Upper lobe of right lung (tissue), 1 donor: ENCODE results near the gene AXL. TPM values are rescaled to one million over a fixed set of nuclear protein-coding genes. Genes with fewer than 3 reads are reported as not detected.

ENCODE experiments used
- ATAC-seq: fragments of 200-7000 bp; cut with Tn5 transposase; one replicate; pipeline ENCODE4 v1.9.1; 2020; ENCODE audit warnings: mild to moderate bottlenecking, moderate library complexity
- DNase-seq: peaks from one replicate; pipeline ENCODE4 v3.0.0-alpha.2; 2020
- H3K27ac ChIP-seq: fragments of 200-600 bp; one replicate; pipeline ENCODE4 v1.8.0; 2022
- H3K27me3 ChIP-seq: fragments of 200-600 bp; one replicate; pipeline ENCODE4 v1.8.0; 2022; ENCODE audit warnings: mild to moderate bottlenecking
- H3K36me3 ChIP-seq: fragments of 200-600 bp; one replicate; pipeline ENCODE4 v1.8.0; 2022
- H3K4me1 ChIP-seq: fragments of 200-600 bp; one replicate; pipeline ENCODE4 v1.8.0; 2022
- H3K4me3 ChIP-seq: fragments of 200-600 bp; one replicate; pipeline ENCODE4 v1.8.0; 2022; ENCODE audit warnings: mild to moderate bottlenecking
- H3K9me3 ChIP-seq: fragments of 200-600 bp; one replicate; pipeline ENCODE4 v1.8.0; 2022
- intact Hi-C: fragments of 100-400 bp; cut with DNase I; formaldehyde crosslinking; loops from one replicate; pipeline ENCODE4 v1.11.0; 2022
- total RNA-seq: library from RNA; stranded (reverse); fragmentation: NEBNext Ultra II Directional; extraction: Animal tissue kit (Norgen Biotek cat#: 25700); gene quantifications from one replicate; pipeline ENCODE4 v1.2.1, GENCODE V29; 2021
- TF ChIP-seq, protein P1 (sequence below): fragments of 200-600 bp; IDR thresholded peaks from one replicate; pipeline ENCODE4 v1.8.0; 2022; ENCODE audit warnings: antibody characterized with exemption
- donor health status: DM: no; HTN: yes; CAD: no; lungs with severe emphysema.

Gene AXL
- total RNA-seq, 1 donor from 2014 or later: 59.1 TPM

DNA sequence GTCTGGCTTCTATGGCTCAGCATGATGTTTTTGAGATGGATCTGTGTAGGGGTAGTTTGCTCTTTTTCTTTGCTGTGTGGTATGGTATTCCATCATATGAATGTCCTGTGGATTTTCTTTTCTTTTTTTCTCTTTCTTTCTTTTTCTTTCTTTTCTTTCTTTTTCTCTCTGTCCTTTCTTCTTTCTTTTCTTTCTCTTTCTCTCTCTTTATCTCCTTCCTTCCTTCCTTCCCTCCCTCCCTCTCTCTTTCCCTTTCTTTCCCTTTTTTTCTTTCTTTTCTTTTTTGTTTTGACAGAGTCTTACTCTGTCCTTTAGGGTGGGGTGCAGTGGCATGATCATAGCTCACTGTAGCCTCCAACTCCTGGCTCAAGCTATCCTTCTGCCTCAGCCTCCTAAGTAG, 36.1 kb downstream of the AXL start:
- Histone ChIP-seq H3K27me3 (no peaks in the 10 kb centered on the region), H3K9me3 (no peaks in the 10 kb centered on the region), H3K36me3 (peaks cover 54% of the 10 kb centered on the region), H3K4me1 (no peaks in the 10 kb centered on the region), H3K27ac (no peak overlapping the region), H3K4me3 (no peak overlapping the region)
- intact Hi-C loops: loop anchor here (10.0 kb wide), 1 partner anchor 50 kb away; no protein-coding TSS in a partner anchor
- DNase-seq (no peak), ATAC-seq (no peak)
- TF ChIP-seq, protein P1, sequence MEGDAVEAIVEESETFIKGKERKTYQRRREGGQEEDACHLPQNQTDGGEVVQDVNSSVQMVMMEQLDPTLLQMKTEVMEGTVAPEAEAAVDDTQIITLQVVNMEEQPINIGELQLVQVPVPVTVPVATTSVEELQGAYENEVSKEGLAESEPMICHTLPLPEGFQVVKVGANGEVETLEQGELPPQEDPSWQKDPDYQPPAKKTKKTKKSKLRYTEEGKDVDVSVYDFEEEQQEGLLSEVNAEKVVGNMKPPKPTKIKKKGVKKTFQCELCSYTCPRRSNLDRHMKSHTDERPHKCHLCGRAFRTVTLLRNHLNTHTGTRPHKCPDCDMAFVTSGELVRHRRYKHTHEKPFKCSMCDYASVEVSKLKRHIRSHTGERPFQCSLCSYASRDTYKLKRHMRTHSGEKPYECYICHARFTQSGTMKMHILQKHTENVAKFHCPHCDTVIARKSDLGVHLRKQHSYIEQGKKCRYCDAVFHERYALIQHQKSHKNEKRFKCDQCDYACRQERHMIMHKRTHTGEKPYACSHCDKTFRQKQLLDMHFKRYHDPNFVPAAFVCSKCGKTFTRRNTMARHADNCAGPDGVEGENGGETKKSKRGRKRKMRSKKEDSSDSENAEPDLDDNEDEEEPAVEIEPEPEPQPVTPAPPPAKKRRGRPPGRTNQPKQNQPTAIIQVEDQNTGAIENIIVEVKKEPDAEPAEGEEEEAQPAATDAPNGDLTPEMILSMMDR: no peak

DNA sequence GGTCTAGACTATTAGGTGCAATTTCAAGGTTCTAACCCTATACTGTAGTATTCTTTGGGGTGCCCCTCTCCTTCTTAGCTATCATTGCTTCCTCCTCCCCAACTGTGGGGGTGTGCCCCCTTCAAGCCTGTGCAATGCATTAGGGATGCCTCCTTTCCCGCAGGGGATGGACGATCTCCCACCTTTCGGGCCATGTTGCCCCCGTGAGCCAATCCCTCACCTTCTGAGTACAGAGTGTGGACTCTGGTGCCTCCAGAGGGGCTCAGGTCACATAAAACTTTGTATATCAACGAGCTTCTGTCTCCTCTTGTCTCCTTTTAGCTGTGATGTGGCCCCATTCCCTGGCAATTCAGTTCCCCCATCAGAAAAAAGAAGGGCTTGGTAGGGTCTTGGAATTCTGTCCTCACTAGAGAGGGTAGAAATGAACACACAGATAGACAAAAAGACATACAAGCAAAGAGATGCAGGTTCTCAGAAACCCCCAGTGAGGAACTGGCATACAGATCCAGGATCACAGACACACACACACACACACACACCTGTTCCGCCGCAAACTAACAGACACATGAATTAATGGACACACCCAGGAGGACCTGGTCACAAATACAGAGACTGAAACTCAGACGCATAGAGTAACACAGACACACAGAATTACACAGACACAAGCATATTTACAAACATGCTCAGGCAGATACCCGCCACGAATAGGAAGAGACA, 42.6 kb downstream of the AXL start:
- intact Hi-C loops: no loop called here
- Histone ChIP-seq H3K27me3 (no peaks in the 10 kb centered on the region), H3K36me3 (peaks cover 17% of the 10 kb centered on the region), H3K4me1 (peaks cover 9% of the 10 kb centered on the region), H3K9me3 (no peaks in the 10 kb centered on the region), H3K27ac (peak overlapping the region; percentile 97), H3K4me3 (peak overlapping the region; percentile 80)
- TF ChIP-seq, protein P1: no peak
- no peak for DNase-seq
- no peak for ATAC-seq

DNA sequence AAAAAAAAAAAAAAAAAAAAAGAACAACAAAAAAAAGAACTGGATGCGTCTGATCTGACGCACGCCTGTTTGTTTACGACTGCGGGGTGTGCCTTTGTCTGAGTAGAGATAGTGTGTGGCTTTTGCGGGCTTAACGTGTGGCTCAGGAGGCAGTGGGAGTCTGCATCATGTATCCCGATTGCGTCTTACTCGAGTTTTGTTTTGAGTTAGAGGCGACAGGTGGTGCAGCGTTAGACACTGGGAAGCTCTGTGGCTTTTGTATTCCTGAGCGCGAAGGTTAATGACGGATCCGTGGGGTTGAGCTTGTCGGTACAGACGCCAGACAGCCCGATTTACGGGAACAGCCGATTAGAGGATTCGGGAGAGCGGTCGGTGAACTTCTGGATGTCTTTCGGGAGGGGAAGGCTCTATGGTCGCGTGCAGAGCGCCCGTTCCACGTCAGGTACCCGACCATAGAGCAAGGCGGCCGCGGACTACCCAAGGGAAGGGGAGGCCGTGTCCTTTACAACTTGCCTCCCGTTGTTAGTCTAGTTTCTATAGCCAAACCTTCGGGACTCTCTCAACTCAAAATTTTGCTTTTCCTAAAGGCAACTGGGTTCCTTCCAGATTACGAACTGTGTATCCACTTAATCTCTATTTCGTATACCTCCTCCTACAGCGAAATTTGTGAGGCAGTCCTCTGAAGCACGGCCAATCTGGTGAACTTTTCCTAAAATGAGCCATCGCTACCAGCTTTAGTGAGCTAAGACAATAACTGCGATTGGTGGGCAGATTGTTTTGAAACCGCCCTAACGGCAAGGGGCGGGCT, 44.2 kb downstream of the AXL start:
- H3K27me3 ChIP-seq: no peaks in the 10 kb centered on the region
- TF ChIP-seq, protein P1: no peak
- peaks cover 11% of the 10 kb centered on the region for H3K36me3 ChIP-seq
- H3K4me1 ChIP-seq: peaks cover 20% of the 10 kb centered on the region
- intact Hi-C loops: no loop called here
- H3K9me3 ChIP-seq: no peaks in the 10 kb centered on the region
- peak overlapping the region; percentile 80 for H3K4me3 ChIP-seq
- DNase-seq: peak; percentile 83
- peak overlapping the region; percentile 97 for H3K27ac ChIP-seq
- ATAC-seq: no peak

DNA sequence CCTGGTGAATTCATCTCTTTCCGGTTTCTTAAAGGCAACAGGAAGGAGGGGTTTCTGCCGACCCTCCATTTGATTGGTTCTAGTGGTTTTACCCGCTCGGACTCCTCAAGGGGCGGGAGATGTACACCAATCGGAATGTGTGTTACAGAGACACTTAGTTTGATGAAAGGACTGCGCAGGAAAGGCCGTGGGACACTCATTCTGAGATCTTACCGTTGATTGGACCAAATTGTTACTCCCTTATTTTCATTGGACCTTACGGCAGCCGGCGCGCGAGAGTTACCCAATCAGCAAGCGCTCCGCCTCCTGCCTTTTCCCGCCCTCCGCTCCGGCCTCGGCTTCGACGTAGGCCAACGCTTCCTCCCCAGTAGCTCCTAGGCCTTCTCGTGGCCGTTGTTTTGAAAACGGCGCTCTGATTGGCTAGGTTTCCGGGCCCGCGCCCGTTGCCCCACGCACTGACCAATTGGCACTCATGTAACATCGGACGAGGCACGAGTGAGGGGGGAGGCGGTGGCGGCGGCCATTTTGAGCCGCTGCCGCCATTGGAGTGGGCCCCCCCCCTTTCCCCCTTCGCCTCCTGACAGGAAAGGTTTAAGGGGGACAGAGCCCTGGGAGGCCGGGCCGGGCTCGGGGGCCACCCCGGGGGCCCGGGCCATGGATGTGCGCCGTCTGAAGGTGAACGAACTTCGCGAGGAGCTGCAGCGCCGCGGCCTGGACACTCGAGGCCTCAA, 45.0 kb downstream of the AXL start, which contains the start of gene HNRNPUL1:
HNRNPUL1 (plus strand) TSS at position 523 of the 731 bp plus-strand sequence; CDS start at position 655, 132 bp downstream.
- Histone ChIP-seq H3K27ac (peak within 1 kb of the TSS; percentile 99), H3K36me3 (peaks cover 19% of the 10 kb centered on the region), H3K9me3 (no peaks in the 10 kb centered on the region), H3K27me3 (no peaks in the 10 kb centered on the region), H3K4me1 (peaks cover 20% of the 10 kb centered on the region), H3K4me3 (peak within 1 kb of the TSS; percentile 86)
- intact Hi-C loops: no loop called here
- TF ChIP-seq, protein P1: peak; percentile 13
- DNase-seq: peak; percentile 98
- ATAC-seq: peak; percentile 86

DNA sequence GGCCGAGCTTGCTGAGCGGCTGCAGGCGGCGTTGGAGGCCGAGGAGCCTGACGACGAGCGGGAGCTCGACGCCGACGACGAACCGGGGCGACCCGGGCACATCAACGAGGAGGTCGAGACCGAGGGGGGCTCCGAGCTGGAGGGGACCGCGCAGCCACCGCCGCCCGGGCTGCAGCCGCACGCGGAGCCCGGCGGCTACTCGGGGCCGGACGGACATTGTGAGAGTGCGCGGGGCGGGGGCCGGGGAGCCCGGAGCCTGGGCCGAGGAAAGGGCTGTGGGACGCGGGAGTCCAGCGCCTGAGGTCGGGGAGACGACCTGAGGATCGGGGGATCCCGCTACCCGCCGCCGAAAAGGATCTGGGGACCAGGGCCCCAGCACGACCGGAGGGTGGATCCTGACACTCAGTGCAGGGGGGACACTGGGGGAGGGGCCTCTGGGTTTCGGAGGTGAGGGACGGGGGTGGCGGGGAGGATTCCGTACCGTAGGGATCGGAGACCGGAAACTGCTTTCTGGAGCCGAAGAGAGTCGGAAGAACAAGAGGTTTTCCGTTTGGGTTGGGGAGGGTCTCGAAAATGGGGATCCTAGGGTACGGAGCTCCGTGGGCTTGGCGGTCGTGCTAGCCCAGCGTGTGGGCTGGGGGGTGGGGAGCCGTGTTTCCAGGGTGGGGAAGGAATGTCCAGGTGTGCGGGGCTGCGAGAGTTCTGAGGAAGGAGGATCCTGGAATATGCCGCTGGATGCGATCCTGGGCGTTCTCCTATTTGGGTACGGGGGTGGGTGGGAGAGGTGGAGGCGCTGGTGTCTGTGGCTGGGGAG, 45.8 kb downstream of the AXL start:
- H3K27ac ChIP-seq: peak overlapping the region; percentile 99
- intact Hi-C loops: no loop called here
- ATAC-seq (no peak), DNase-seq (peak; percentile 84)
- no peaks in the 10 kb centered on the region for H3K9me3 ChIP-seq
- peak overlapping the region; percentile 86 for H3K4me3 ChIP-seq
- TF ChIP-seq, protein P1: no peak
- H3K4me1 ChIP-seq: peaks cover 20% of the 10 kb centered on the region
- H3K36me3 ChIP-seq: peaks cover 24% of the 10 kb centered on the region
- no peaks in the 10 kb centered on the region for H3K27me3 ChIP-seq
